HG02981 (cell line): ENCODE results near the gene FLRT2.

Experiments used
- ATAC-seq: cut with Tn5 transposase; IDR thresholded peaks from one replicate; pipeline ENCODE4 v1.9.1; 2021; ENCODE audit warnings: mild to moderate bottlenecking, moderate library complexity; ENCODE audit not compliant: unreplicated experiment

FLRT2 gene

DNA sequence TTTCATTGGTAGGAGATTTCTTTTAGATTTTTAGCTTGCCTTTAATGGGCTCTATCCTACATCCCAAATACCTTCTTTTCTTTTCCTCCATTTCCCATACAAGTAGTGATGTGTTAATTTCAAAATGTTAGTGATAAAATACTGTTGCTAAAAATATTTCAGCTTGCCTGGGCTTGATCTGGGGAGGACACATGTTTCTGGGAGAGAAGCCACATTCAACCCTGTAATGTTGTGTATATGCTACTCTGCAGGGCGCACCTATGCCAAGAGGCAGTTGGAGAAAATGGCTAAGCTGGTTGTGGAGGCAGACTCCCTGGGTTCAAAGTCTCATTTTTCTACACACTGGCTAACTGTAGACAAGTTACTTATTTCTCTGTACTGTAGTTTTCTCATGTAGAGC is 26.3 kb downstream of the FLRT2 start:
- ATAC-seq, result no peak

DNA sequence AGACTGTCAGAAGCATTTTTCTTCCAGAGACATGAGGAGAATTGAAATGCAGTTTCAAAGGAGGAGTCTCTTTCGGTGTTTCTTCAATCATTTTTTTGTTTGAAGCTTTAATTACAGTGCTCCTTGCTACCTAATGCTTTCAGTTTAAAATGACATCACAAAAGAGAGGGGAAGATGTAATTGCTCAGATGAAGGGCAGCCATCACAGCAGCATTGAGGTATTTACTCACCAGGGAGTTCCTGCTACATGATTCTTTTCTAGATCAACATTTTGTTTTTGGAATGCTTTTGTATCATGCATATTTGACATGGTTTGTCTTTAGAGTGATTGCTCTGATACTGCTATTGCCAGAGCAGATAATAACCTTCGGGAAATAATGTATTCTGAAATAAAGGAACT is 28.6 kb downstream of the FLRT2 start:
- no peak for ATAC-seq

DNA sequence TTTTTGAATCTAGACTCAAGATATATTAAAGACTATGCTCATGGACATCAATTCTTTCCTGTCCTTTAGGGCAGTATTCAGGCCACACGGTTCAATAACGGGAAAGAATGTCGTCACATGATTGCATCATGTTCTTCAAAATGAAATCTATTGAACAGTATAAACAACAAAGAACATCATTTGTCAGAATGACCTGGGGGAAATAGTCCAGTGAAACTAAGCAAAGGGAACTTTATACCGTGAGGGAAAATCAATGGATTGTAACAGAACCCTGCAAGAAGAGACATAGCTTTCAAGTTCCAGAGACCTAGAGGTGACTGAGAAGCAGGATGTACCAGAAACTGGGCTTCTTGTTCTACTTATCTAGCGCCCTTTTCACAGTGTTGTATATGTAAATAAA is 32.7 kb downstream of the FLRT2 start:
- no peak for ATAC-seq

DNA sequence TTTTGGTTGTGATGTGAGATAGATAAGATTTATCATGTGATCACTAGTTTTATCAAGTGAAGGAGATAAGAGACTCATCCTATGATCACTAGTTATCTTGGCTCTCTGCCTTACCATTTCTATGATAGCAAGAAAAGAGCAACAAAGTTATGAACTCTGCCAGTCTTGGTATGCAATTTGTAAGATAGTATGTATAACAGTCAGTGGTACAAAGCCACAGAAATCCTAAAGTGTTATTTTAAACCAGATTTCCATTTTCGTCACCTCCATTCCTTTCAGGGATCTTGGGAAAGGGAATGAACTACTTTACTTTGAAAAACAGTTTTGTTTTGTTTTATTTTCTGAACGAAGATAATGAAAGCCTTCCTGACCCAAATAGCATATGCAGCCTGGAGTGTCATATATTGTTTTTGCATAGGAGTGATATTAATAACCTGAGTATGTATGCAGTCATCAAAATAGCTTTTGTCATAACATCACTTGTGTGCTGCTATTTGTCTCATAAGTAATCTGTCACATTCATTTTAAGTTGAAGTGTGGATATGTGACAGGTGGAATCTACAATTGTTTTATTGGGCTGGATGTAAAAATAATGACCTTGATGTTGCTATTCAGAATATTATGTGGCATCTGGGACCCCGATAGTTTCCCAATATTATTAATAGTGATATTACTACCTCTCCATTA is 35.0 kb downstream of the FLRT2 start:
- no peak for ATAC-seq

DNA sequence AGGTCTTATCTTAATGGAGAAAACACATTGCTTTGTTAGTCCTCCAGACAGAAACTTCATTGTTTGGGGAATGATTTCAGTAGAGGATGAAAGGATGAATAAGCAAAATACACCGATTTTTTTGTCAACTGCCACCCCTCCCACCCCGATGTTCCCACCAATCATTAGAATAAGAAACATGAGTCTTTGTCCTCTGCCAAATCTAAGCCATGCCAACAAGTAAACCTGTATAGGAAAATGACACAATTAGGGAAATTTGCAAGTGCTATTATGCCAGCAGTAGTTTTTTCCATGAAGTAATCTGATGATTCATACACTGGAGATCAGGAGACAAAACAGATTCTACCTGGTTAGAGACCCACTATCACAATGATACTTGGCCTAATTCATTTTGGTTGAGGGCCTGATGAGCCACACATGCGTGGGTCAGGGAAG is 35.9 kb downstream of the FLRT2 start:
- ATAC-seq, result no peak

DNA sequence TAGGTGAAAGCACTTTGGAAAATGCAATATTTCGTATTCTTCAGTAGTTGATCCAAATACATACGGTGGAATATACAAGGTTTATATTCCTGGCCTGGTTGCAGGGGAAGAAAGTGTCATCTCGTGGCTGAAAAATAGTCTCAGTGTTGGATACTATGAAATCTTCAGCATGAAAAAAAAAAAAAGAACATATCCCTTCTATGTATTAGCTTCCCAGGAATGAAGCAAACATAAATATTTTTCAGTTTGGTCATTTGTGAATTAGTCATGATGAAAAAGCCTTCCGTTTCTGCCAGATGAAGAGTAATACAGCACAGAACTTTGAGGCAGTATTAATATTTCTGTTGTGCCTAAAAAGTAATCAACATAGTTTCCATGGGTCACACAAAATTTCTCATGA is 36.7 kb downstream of the FLRT2 start:
- ATAC-seq, result no peak

DNA sequence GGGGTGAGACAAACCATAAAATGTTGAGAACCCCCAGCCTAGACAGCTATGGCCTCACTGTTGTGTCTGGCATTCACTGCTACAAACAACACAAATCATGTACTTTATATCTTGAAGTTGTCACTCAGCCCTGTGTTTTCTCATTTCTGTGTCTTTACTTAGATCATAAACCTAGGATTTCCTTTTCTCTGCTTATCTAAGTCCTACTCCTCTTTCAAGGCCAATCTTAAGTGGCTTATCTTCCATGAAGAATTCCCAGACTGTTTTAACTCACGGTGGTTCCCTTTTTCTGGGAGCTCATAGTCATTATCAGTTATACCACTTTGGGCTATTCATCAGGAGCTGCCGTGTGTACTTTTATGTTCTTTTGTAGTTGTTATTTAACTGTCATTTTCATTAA is 42.1 kb downstream of the FLRT2 start:
- no peak for ATAC-seq

DNA sequence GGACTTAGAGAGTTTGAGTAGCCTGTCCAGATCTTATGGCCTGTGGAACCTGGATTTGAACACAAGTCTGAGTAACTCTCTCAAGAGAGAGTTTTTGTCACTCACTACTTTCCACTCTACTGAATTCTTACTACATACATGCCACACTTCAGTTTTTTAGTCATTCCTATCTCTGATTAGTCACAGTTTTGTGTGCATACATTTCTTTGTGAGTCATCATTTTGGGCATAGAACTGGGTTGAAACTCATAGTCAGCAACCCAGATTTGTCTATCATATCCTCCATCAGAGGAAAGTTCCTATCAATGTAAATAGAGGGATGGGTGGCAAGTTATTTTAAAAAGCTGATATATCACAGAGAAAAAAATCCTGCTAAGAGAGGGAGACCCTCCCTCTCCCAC is 42.9 kb downstream of the FLRT2 start:
- no peak for ATAC-seq

DNA sequence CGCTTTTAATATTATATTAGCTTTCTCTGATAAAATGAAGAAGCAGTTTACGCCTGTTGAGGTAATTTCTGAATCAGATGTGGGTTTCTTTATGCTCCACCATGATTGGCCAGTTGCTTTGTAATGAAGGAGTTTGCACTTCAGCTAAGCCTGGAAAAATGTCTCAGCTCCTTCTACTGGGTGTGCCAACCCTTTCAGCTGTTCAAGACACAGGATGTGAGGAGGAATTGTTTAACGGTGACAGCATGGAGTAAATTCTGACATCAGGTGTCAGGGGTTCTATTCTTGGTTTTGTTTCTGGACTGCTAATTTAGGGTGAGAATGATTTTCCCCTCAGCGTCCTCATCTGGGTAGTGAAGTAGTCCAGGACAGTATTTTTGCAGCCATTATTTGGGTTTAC is 43.5 kb downstream of the FLRT2 start:
- ATAC-seq, result no peak

DNA sequence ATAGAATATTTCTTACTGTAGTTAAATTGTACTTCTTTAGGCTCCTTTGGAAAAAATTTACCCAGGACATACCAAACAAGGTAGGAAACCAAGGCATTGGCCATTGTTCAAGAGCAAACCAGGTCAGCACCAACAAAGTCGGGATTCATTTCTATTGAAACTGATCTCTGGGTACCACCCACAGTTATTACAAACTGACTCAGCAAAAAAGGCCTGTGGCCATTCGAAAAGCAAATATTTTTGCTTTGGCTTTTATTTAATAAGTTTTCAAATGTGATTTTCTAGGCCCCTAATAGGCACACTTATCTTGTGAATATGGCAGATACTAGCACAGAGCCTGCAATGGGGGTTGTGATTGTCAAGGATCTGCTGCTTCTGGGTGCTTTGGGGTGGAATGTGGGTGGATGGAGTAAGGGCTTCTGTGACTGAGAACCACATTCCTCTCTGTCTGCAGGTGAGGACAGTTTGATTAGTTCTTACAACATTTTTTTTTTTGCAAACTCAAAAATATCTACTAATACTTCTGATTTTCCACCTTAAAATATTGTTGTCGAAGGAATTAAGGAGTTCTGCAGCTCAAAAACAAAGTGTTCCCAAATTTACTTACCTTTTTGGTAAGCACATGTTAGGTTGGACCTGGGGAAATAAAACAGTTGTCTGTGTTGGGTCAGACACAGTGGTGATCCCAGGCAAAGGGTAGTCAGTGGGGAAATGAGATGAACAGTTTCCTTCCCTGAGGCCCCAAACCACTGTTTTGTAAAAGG is 45.1 kb downstream of the FLRT2 start:
- ATAC-seq, result no peak

DNA sequence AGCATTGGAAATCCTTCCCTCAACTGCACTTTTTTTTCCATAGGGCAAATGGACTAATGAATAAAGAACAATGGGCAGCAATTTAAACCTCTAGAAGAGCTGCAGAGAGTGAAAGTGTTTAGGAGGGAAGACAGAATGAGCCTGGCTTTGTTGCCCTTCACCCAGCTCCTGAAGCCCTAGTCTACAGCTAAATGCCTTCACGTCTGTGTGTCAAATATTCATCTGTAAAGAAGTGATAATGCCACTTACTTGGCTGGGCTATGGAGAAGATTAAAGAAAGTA is 45.6 kb downstream of the FLRT2 start:
- no peak for ATAC-seq

DNA sequence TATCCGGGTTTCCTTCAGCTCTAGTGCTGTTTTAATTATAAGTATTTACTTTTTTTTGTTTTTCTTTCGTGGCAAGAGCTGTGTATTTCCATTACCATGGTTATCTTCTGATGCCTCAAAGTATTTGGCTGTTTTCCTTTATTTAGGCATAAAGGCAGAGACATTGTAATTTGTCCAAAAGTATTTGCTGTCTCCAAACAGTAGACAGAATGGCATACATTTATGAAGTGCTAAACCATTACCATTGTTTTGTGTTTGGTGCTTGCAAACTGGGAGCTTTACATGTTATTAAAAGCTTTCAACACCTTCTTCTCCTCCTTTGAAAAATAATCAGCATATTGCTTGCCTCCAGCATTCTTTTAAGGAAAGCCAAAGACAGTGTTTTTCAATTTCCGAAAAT is 46.3 kb downstream of the FLRT2 start:
- ATAC-seq, result no peak

DNA sequence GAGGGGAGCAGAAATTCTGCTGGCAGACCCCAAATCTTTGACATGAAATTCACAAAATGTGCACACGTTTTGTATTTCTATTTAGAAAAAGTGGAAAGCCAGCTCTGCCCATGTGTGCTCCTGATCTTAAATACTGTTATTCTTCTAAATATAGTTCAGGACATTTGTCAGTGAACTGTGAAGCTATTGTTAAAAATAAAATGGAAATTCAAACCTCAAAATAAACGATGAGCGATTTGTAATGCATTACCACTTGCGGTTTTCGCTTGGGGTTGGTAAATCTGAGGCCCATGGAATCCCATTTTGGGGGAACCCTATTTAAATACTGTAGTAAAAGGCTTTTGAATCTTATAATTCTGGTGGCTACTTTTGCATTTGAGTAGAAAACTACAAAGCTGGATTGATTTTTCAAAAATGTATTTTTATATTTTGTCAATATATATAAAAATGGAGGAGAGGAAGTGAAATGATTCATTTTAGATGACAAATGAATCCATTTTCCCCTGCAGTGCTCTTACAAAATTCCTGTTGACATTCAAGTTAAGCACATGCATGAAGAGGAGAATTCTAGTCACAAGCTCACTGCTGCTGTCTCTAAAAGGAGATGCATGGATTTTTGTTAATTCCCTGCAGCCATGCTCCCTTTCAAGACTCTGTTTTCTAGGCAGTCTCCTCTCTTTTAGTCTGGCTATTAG is 47.1 kb downstream of the FLRT2 start:
- ATAC-seq, result no peak

DNA sequence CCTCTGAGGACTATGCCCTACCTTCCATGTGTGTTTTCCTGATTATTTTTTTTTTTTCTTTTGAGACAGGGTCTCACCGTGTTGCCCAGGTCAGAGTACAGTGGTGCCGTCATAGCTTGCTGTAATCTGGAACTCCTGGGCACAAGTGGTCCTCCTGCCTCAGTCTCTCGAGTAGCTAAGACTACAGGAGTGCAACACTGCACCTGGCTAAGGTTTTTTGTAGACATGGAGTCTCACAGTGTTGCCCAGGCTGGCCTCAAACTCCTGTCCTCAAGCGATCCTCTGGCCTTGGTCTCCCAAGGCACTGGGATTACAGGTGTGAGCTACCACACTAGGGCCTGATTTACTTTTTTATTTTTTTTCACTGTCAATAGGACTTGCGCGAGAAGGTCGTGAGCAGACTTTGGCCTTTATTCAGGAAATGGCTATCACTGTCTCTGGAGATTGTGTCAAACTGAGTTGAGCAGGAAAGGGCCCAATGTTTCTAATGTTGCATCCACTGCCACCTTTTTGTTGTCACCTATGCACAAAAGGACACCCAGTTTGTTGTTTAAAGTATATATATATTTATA is 47.7 kb downstream of the FLRT2 start:
- ATAC-seq, result no peak

DNA sequence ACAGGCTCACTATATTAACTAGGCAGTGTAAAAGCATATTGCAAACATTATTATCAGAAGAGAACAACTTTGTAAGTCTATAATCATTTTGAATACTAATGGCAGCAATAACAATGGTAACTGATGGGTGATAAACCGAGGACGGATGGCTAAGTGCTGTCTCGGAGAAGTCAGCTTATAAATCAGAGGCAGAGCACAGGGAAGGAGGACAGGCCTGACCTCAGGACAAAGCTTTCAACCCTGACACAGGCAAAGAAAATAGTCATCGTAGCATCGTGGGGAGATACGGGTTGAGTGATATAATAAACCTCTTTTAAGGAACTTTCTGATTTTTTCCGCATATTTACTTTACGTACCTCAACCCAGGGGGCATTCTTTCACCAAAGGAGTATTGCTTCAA is 48.4 kb downstream of the FLRT2 start:
- ATAC-seq, result no peak

DNA sequence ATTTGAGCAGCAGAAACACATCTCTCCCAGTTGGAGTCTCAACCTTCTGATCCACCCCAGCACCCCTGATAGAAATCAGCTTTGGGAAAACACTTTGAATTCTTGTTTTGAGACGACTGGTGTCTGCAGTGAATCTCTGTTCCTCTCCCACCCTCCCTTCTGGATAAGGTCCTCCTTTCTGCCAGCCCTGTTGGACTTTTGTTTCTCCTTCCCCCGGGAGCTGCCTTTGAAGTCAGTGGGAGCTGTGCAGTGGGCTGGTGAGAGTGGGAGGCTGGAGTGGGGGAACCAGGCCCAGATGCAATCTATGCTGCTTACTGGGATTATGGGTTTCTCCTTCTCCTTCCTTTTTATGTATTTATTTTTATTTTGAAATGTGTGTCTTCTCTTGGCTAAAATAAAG is 49.0 kb downstream of the FLRT2 start:
- no peak for ATAC-seq

DNA sequence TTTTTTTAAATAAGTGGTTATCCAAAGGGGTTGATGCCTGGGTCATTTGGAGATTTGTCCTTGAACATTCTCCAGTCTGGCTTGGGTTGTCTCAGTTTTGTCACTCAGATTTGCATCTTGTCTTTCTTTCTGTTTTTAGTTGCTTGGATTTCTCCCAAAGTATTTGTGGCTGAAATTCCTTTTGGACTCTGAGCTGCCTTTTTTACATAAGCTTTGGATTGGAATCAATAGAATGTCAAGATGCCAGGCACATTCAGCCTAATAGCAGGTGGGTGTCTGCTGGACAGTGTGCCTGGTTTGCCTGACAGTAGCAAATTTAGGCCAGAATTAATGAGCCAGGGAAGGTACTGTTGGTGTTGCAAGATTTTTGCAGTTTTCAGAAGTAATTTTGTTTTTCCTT is 50.0 kb downstream of the FLRT2 start:
- ATAC-seq, result no peak

DNA sequence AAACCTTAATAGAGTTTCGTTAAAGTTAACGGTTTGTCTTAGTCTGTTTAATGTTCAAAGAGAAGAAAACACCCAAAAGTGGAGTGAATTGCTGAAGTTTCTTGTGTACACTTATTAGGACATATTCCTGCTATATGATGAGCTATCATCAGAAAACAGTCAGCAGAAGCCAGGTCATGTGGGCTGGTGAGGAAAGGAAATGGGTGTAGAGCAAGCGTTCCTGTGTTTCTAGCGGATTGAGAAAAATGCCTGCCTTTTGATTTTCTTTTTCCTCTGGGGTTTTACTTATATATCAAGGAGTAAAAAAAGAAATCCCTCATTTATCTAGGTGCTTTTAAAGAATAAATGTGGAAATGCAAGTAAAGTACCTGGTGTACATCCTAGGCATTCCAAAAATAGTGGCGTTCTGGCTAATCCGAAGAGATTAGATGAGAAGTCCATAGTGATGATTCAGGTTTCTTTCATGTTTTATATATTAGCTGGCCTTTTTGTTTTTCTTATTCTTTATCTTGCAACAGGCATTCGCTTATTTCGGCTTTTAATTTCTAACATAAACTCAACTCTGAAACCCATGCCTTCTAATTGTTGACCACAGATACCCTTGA is 50.7 kb downstream of the FLRT2 start:
- no peak for ATAC-seq

DNA sequence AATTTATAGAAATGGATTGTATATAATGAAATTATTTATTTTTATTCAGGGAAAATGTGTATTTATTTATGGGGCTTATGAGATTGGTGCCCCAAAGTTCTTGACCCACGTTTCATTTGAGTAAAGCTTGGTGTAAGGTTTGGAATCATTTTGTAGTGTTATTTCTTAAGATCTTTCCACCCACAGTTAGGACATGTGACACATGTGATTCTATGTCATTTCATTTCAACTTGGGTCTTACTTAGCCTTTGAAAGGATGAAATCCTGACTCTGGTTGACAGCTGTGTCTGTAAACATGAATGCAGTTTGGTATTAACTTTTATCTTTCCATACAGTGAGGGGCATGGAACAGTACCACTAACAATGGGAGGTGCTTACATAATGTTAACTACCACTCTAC is 51.7 kb downstream of the FLRT2 start:
- no peak for ATAC-seq

DNA sequence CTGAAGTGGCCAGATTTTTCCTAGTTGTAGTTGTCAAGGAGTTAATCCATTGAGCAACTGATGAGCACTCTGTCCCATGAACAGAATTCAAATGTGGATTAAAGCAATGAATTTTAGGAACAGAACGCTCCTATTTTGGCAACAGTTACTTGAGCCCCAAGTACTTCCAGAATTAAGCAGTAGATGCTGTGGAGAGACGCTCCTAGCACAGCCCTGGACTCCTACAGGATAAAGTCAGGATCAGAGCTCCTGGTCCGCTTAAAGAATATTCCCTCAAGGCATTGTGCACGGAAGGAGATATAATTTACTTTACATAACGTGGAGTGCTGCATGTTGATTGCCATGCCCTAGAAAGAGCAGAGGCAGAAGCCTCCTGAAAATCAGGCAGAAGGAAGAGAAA is 53.4 kb downstream of the FLRT2 start:
- no peak for ATAC-seq

DNA sequence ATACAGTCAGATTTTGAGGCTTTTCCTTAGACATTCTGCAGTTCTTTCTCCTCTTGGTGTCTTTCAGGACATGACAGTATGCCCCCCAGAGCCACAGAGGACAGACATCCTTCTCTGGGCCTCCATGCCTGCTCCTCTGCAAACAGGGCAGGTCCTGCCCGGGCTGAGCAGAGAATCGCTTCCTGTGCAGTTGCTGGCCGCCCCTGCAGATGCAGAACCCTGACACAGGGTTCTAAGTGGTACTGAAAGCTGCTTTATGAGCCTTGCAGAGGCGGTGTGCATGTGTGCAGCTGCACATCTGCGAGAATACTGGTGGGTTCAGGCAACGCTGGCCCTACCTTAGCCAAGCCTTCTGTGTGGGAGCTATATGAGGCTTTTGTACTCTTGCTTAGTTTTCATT is 54.5 kb downstream of the FLRT2 start:
- no peak for ATAC-seq
